ENCODE measurements around the gene UNC5CL.

The UNC5CL gene

GRCh38 chr6:41062056-41062455 is 23.0 kb upstream of the UNC5CL start:
- no peak for TF ChIP-seq SPI1 (IDR thresholded peaks at IDR 0.05; ENCODE audit: borderline replicate concordance, low read depth)
- no peak for TF ChIP-seq GABPA (IDR thresholded peaks at IDR 0.05; ENCODE audit: low read depth)
- no peak for TF ChIP-seq CTCF (IDR thresholded peaks at IDR 0.05; ENCODE audit: insufficient read depth, low read length)
- TF ChIP-seq REST (IDR thresholded peaks at IDR 0.05; ENCODE audit: insufficient replicate concordance, low read depth): no peak
- TF ChIP-seq POLR2AphosphoS5 (IDR thresholded peaks at IDR 0.05; ENCODE audit: low read depth): no peak
- Histone ChIP-seq H3K4me3 (replicated peaks; ENCODE audit: insufficient read depth, low read length) (no peak overlapping the region), H3K27me3 (ENCODE audit: insufficient read depth, poor library complexity, severe bottlenecking) (no peaks in the 10 kb centered on the region), H3K27ac (replicated peaks) (no peak overlapping the region)
- no peak for DNase-seq (ENCODE audit: low read depth in 1 of 2, low spot score in 1 of 2)

DNA sequence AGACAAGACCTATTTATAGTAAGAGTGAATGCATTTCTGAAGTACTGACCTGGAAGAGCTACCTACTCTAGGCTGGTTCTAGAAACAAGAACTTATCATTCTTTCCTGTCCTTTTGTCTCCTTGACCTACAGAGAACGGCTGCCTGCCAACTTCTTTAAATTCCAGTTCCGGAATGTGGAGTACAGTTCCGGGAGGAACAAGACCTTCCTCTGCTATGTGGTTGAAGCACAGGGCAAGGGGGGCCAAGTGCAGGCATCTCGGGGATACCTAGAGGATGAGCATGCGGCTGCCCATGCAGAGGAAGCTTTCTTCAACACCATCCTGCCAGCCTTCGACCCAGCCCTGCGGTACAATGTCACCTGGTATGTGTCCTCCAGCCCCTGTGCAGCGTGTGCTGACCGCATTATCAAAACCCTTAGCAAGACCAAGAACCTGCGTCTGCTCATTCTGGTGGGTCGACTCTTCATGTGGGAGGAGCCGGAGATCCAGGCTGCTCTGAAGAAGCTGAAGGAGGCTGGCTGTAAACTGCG is 22.2 kb upstream of the UNC5CL start:
- no peaks in the 10 kb centered on the region for H3K27me3 ChIP-seq (ENCODE audit: insufficient read depth, poor library complexity, severe bottlenecking)
- TF ChIP-seq REST (IDR thresholded peaks at IDR 0.05; ENCODE audit: insufficient replicate concordance, low read depth) (no peak), POLR2AphosphoS5 (IDR thresholded peaks at IDR 0.05; ENCODE audit: low read depth) (no peak), SPI1 (IDR thresholded peaks at IDR 0.05; ENCODE audit: borderline replicate concordance, low read depth) (no peak), CTCF (IDR thresholded peaks at IDR 0.05; ENCODE audit: insufficient read depth, low read length) (no peak), GABPA (IDR thresholded peaks at IDR 0.05; ENCODE audit: low read depth) (no peak)
- H3K4me3 ChIP-seq (replicated peaks; ENCODE audit: insufficient read depth, low read length): no peak overlapping the region
- DNase-seq (ENCODE audit: low read depth in 1 of 2, low spot score in 1 of 2): no peak
- H3K27ac ChIP-seq (replicated peaks): no peak overlapping the region

GRCh38 chr6:41059556-41059955 is 20.5 kb upstream of the UNC5CL start:
- TF ChIP-seq REST (IDR thresholded peaks at IDR 0.05; ENCODE audit: insufficient replicate concordance, low read depth) (no peak), CTCF (IDR thresholded peaks at IDR 0.05; ENCODE audit: insufficient read depth, low read length) (no peak)
- H3K27ac ChIP-seq (replicated peaks): no peak overlapping the region
- no peak for DNase-seq (ENCODE audit: low read depth in 1 of 2, low spot score in 1 of 2)
- no peaks in the 10 kb centered on the region for H3K27me3 ChIP-seq (ENCODE audit: insufficient read depth, poor library complexity, severe bottlenecking)
- H3K4me3 ChIP-seq (replicated peaks; ENCODE audit: insufficient read depth, low read length): no peak overlapping the region
